ENCODE data around the gene TTC24. TPM values are rescaled to one million over a fixed set of nuclear protein-coding genes. Genes with fewer than 3 reads are reported as not detected.

The TTC24 gene
- polyA plus RNA-seq, 6 donors from 2014 or later, result 2.4 to 4.5 (median 3.2) TPM; not detected in 1

- no peaks in the 10 kb centered on the region for H3K36me3 Mint-ChIP-seq
- DNase-seq (no peak), ATAC-seq (ENCODE audit: low read depth in 2 of 2) (no peak)
- H3K4me1 Mint-ChIP-seq, result peaks cover 7 to 11% (median 8%) of the 10 kb centered on the region in 3 donors
- H3K27ac Mint-ChIP-seq, result peak overlapping the region in 1 of 6 donors; percentile 7
- no peaks in the 10 kb centered on the region for H3K9me3 Mint-ChIP-seq
- H3K27me3 Mint-ChIP-seq, result no peaks in the 10 kb centered on the region
- H3K4me3 Mint-ChIP-seq, result no peak overlapping the region
Measured at GRCh38 chr1:156559797-156560385, 19.6 kb upstream of the TTC24 start.

GRCh38 chr1:156560585-156561163 is 18.8 kb upstream of the TTC24 start:
- H3K4me1 Mint-ChIP-seq, result peaks cover 3 to 6% (median 4%) of the 10 kb centered on the region in 3 donors
- DNase-seq, result no peak
- H3K9me3 Mint-ChIP-seq, result no peaks in the 10 kb centered on the region
- H3K4me3 Mint-ChIP-seq, result no peak overlapping the region
- H3K27me3 Mint-ChIP-seq, result no peaks in the 10 kb centered on the region
- ATAC-seq (ENCODE audit: low read depth in 2 of 2), result no peak
- H3K36me3 Mint-ChIP-seq, result no peaks in the 10 kb centered on the region
- no peak overlapping the region for H3K27ac Mint-ChIP-seq

GRCh38 chr1:156565519-156565918 is 14.0 kb upstream of the TTC24 start:
- no peaks in the 10 kb centered on the region for H3K36me3 Mint-ChIP-seq

GRCh38 chr1:156566436-156566835 is 13.1 kb upstream of the TTC24 start:
- Mint-ChIP-seq H3K27me3 (peaks cover 11 to 19% (median 15%) of the 10 kb centered on the region in 3 donors), H3K4me3 (no peak overlapping the region), H3K36me3 (no peaks in the 10 kb centered on the region), H3K9me3 (no peaks in the 10 kb centered on the region), H3K4me1 (peaks cover 1 to 6% (median 6%) of the 10 kb centered on the region in 3 donors), H3K27ac (peak overlapping the region in 1 of 6 donors; percentile 76)
- ATAC-seq (ENCODE audit: low read depth in 2 of 2) (no peak), DNase-seq (no peak)

More at GRCh38 chr1:156565519-156565918, 14.0 kb upstream of the TTC24 start:
- no peaks in the 10 kb centered on the region for H3K9me3 Mint-ChIP-seq
- ATAC-seq (ENCODE audit: low read depth in 2 of 2) (no peak), DNase-seq (no peak)
- no peak overlapping the region for H3K27ac Mint-ChIP-seq
- peaks cover 0 to 6% (median 4%) of the 10 kb centered on the region in 3 donors for H3K4me1 Mint-ChIP-seq
- H3K4me3 Mint-ChIP-seq, result no peak overlapping the region
- H3K27me3 Mint-ChIP-seq, result peaks cover 4 to 10% (median 6%) of the 10 kb centered on the region in 3 donors

GRCh38 chr1:156571261-156571852 is 8.2 kb upstream of the TTC24 start:
- Mint-ChIP-seq H3K27me3 (peaks cover 33 to 47% (median 42%) of the 10 kb centered on the region in 3 donors), H3K27ac (peak overlapping the region in 1 of 6 donors; percentile 47), H3K4me3 (peak overlapping the region in 4 of 8 donors; percentile 10 to 91 (median 51)), H3K36me3 (peaks cover 0 to 7% of the 10 kb centered on the region in 2 donors), H3K4me1 (peaks cover 13 to 20% (median 16%) of the 10 kb centered on the region in 3 donors), H3K9me3 (no peaks in the 10 kb centered on the region)
- DNase-seq (no peak), ATAC-seq (ENCODE audit: low read depth in 2 of 2) (no peak)

- H3K9me3 Mint-ChIP-seq, result no peaks in the 10 kb centered on the region
- peak within 1 kb of the TSS in 3 of 6 donors; percentile 44 to 89 (median 47) for H3K27ac Mint-ChIP-seq
Measured at GRCh38 chr1:156571919-156572662, 7.4 kb upstream of the TTC24 start, which contains the start of gene IQGAP3. IQGAP3 (minus strand) TSS chr1:156572565; CDS start chr1:156572529, 36 bp downstream.

GRCh38 chr1:156572663-156573018 is 6.9 kb upstream of the TTC24 start:
- Mint-ChIP-seq H3K27ac (peak overlapping the region in 3 of 6 donors; percentile 21 to 89 (median 44)), H3K36me3 (peaks cover 0 to 7% of the 10 kb centered on the region in 2 donors), H3K9me3 (no peaks in the 10 kb centered on the region), H3K27me3 (peaks cover 33 to 47% (median 42%) of the 10 kb centered on the region in 3 donors), H3K4me3 (peak overlapping the region; percentile 61 to 92 (median 88)), H3K4me1 (peaks cover 13 to 20% (median 16%) of the 10 kb centered on the region in 3 donors)
- DNase-seq (no peak), ATAC-seq (ENCODE audit: low read depth in 2 of 2) (no peak)

More at GRCh38 chr1:156571919-156572662, 7.4 kb upstream of the TTC24 start, which contains the start of gene IQGAP3:
- Mint-ChIP-seq H3K36me3 (peaks cover 0 to 7% of the 10 kb centered on the region in 2 donors), H3K4me1 (peaks cover 13 to 20% (median 16%) of the 10 kb centered on the region in 3 donors), H3K27me3 (peaks cover 33 to 47% (median 42%) of the 10 kb centered on the region in 3 donors), H3K4me3 (peak within 1 kb of the TSS; percentile 61 to 92 (median 88))
- DNase-seq, result peak; percentile 77
- peak; percentile 98 to 100 for ATAC-seq (ENCODE audit: low read depth in 2 of 2)

GRCh38 chr1:156574039-156574633 is 5.4 kb upstream of the TTC24 start:
- H3K36me3 Mint-ChIP-seq, result peaks cover 0 to 7% of the 10 kb centered on the region in 2 donors
- H3K4me3 Mint-ChIP-seq, result peak overlapping the region in 1 of 8 donors; percentile 68
- no peaks in the 10 kb centered on the region for H3K9me3 Mint-ChIP-seq
- DNase-seq (no peak), ATAC-seq (ENCODE audit: low read depth in 2 of 2) (no peak)
- no peak overlapping the region for H3K27ac Mint-ChIP-seq
- H3K4me1 Mint-ChIP-seq, result peaks cover 16 to 22% (median 17%) of the 10 kb centered on the region in 3 donors
- peaks cover 30 to 47% (median 42%) of the 10 kb centered on the region in 3 donors for H3K27me3 Mint-ChIP-seq

GRCh38 chr1:156577550-156577949 is 2.0 kb upstream of the TTC24 start:
- no peak for DNase-seq
- Mint-ChIP-seq H3K27ac (peak overlapping the region in 2 of 6 donors; percentile 12 to 38), H3K9me3 (no peaks in the 10 kb centered on the region), H3K4me1 (peaks cover 23 to 28% (median 25%) of the 10 kb centered on the region in 3 donors), H3K36me3 (peaks cover 0 to 2% of the 10 kb centered on the region in 2 donors), H3K4me3 (no peak overlapping the region), H3K27me3 (peaks cover 13 to 21% (median 17%) of the 10 kb centered on the region in 3 donors)
- no peak for ATAC-seq (ENCODE audit: low read depth in 2 of 2)

- ATAC-seq (ENCODE audit: low read depth in 2 of 2), result no peak
- Mint-ChIP-seq H3K27ac (peak overlapping the region in 4 of 6 donors; percentile 8 to 78 (median 25)), H3K27me3 (peaks cover 8 to 16% (median 12%) of the 10 kb centered on the region in 3 donors), H3K9me3 (no peaks in the 10 kb centered on the region), H3K36me3 (no peaks in the 10 kb centered on the region), H3K4me3 (no peak overlapping the region), H3K4me1 (peaks cover 23 to 28% (median 25%) of the 10 kb centered on the region in 3 donors)
- no peak for DNase-seq
Measured at GRCh38 chr1:156578055-156578454, 1.5 kb upstream of the TTC24 start.

GRCh38 chr1:156581661-156582387 is 2.3 kb downstream of the TTC24 start:
- peak; percentile 80 to 83 for ATAC-seq (ENCODE audit: low read depth in 2 of 2)
- Mint-ChIP-seq H3K27me3 (no peaks in the 10 kb centered on the region), H3K9me3 (no peaks in the 10 kb centered on the region), H3K4me3 (peak overlapping the region; percentile 80 to 99 (median 96)), H3K27ac (peak overlapping the region; percentile 87 to 99 (median 97)), H3K36me3 (no peaks in the 10 kb centered on the region), H3K4me1 (peaks cover 37 to 48% (median 38%) of the 10 kb centered on the region in 3 donors)
- DNase-seq, result peak; percentile 53

GRCh38 chr1:156582388-156583017 is 3.0 kb downstream of the TTC24 start:
- peak; percentile 41 for DNase-seq
- Mint-ChIP-seq H3K36me3 (no peaks in the 10 kb centered on the region), H3K4me1 (peaks cover 37 to 48% (median 38%) of the 10 kb centered on the region in 3 donors), H3K27me3 (no peaks in the 10 kb centered on the region), H3K4me3 (peak overlapping the region; percentile 80 to 99 (median 96)), H3K27ac (peak overlapping the region; percentile 87 to 99 (median 97)), H3K9me3 (no peaks in the 10 kb centered on the region)
- peak; percentile 62 to 63 for ATAC-seq (ENCODE audit: low read depth in 2 of 2)

Data from naive B cell (primary cell).